Measurements from ENCODE around the gene ZBTB34.

GRCh38 chr9:126907058-126907457 is 46.6 kb downstream of the ZBTB34 start:
- TF ChIP-seq SMARCA4 (IDR thresholded peaks at IDR 0.05) (no peak), TAF1 (IDR thresholded peaks at IDR 0.05; ENCODE audit: control insufficient read depth, extremely low read depth, insufficient read depth, low read length, severe bottlenecking) (no peak), KDM4B (IDR thresholded peaks at IDR 0.05; ENCODE audit: borderline replicate concordance in 2 of 2, low read depth in 1 of 2) (no peak), POLR2A (conservative IDR thresholded peaks at IDR 0.05) (no peak)

All from K562 (cell line).